Measurements from ENCODE around the gene GRM5.
"Not testable (repeated sequence)": the region's sequence is repeated elsewhere in the genome, so short reads cannot be mapped to it uniquely, and the experiment has no call there.

The GRM5 gene

GRCh38 chr11:89065651-89066201, at the start of gene GRM5:
Gene GRM5, minus strand, starts transcription at chr11:89065982. Its CDS starts 18,110 bp downstream, at chr11:89047872.
- not testable (repeated sequence) for DNase-seq

DNA sequence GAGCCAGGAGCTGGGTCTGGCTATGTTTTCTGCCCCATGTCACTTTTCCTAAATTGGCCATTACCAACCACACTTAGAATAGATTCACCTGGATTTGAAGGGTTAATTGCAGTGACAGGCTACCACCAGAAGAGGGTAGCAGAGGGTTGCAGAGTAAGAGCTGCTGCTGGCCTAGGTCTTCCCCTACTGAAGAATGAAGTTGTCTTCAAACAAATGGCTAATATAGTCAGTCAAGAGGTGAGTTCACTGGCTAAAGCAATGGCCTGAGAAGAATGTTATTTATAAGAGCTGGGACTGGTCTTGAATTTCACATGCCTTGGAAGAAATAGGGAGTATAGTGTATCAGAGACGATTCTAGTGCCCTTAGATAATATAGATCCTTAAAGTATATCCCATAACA, 32.2 kb upstream of the GRM5 start:
- DNase-seq: not testable (repeated sequence)

DNA sequence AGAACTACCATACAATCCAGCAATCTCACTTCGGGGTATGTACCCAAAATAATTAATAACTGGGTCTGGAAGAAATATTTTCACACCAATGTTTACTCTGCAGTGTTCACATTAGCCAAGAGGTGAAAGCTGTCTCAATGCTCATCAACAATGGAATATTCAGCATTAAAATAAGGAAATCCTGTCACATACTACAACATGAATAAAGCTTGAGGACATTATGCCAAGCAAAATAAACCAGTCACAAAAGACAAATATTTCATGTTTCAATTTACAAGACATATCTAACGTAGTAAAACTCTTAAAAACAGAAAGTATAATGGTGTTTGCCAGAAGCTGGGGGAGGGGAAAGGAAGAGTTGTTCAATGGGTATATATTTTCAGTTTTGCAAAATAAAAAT, 28.0 kb upstream of the GRM5 start:
- not testable (repeated sequence) for DNase-seq

- DNase-seq: not testable (repeated sequence)
These were observed 19.2 kb upstream of the GRM5 start for GRCh38 chr11:89084951-89085350.

DNA sequence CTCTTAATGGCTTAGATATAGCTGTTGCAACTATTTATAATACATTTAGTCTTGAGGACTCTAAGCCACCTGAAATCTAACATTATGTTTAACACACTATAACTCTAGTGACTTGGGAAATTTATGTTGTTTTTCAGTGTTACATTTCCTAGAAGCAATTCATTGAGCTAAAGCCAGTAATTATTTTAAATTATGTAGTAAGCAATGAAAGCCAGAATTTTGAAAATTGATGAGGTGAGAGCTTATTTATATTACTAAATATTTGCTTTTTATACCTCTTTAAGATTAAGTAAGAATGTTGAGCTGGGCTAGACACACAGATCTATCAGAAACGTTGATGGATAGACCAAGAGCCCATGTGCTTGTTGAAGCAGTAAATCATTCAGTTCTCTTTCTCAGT, 5.1 kb upstream of the GRM5 start:
- DNase-seq: not testable (repeated sequence)

- no peak for DNase-seq
These were observed 1.5 kb upstream of the GRM5 start for GRCh38 chr11:89067264-89067663.

DNA sequence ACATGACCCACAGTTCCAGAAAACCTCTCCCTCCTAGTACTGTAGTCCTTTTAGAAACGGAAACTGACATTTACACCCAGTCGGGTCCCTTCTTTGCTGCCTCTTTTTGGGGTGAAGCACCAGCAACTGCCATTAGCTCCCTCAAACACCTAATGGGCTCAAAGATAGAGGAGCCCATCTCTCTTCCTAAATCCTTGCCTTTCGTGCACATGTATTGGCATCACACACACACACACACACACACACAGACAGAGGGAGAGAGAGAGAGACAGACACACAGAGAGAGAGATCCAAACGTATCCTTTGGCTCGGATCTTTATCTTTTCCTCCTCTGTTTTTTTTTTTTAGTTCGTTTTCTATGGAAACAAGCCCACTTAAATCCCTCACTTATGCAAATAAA, 716 bp downstream of the GRM5 start:
- no peak for DNase-seq

DNA sequence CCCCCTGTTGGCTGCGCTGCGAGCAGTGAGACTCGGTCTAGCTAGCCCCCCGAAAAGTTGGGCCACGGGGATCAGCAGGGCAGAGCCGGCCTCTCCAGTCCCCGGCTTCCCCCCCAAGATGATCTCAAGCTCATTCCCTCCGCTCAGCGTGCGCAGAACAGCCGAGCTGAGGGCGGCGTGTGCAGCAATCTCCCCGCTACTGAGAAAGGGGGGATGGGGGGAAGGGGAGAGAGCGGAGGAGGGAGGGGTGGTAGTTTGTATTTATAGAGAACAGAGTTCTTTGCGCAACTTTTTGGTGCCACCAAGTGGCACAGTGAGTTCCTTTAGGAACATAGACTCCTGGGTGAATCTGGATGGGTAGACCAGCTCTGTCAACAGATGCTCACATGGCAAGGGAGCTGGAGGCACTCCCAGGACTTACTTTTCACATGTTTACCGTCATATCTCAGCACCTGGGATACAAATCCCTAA, 2.3 kb downstream of the GRM5 start:
- DNase-seq: not testable (repeated sequence)

GRCh38 chr11:89062771-89063298, 2.9 kb downstream of the GRM5 start:
- not testable (repeated sequence) for DNase-seq

- not testable (repeated sequence) for DNase-seq
These were observed 3.9 kb downstream of the GRM5 start for GRCh38 chr11:89061839-89062238.

- DNase-seq: not testable (repeated sequence)
These were observed 8.4 kb downstream of the GRM5 start for GRCh38 chr11:89057406-89057805.

DNA sequence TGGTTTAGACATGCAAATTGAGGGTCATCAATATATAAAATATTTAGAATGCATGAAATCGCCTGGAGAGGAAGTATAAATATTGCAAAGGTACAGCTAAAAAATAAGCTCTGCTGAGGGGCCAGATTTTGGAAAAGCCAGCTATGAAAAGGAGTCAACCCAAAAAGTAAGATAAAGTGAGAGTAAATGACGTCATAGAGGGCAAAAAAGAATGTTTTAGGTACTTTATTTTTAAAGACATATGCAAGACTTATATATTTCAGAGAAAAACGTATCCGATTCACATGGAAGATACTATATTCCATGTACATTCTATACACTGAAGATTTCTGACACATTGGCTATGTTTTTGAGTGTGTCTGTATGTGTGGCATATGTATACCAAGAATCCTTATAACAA, 13.6 kb downstream of the GRM5 start:
- no peak for DNase-seq

DNA sequence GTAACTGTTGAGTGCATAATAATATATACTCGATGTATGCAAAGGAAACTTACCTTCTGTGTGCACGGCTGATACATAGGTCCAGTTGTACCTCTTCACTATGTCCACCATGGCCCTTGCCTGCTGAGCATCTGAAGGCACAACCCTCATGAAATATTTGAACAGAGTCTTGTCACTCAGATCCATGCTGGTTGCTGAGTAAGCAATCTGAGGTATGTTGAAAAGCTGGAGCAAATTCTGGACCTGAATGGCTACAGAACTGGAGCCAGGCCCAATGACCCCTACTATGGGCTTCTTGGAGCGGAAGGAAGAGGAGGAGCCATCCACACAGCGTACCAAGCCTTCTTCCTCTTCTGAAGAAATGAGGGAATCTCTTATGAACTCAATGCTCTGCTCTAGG, 18.6 kb downstream of the GRM5 start:
- DNase-seq: not testable (repeated sequence)

- DNase-seq: not testable (repeated sequence)
These were observed 21.8 kb downstream of the GRM5 start for GRCh38 chr11:89043861-89044588.

- not testable (repeated sequence) for DNase-seq
These were observed 36.1 kb downstream of the GRM5 start for GRCh38 chr11:89029671-89030070.

DNA sequence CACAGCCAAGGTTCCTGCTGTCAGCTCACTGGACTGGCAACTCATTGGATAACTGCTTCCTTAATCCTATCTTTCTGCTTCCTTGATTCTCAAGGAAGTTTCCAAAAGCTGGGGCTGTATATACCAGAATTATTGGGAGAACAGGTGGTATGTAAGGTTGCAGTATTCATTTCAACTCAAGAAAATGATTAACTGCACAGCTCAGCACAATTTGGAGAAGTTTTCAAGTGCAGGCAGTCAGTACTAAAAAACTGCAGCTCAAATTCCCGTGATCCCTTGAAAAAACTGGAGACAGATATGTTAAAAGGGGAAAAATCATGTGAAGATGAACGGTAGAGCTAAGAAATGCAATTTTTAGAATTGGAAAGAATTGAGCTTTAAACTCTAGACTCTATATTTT, 44.4 kb downstream of the GRM5 start:
- DNase-seq: no peak

GRCh38 chr11:89019827-89020547, 45.8 kb downstream of the GRM5 start:
- not testable (repeated sequence) for DNase-seq

- no peak for DNase-seq
These were observed 49.6 kb downstream of the GRM5 start for GRCh38 chr11:89016214-89016613.

GRCh38 chr11:89015614-89016013, 50.2 kb downstream of the GRM5 start:
- no peak for DNase-seq

- DNase-seq: not testable (repeated sequence)
These were observed 64.9 kb downstream of the GRM5 start for GRCh38 chr11:89000852-89001251.

DNA sequence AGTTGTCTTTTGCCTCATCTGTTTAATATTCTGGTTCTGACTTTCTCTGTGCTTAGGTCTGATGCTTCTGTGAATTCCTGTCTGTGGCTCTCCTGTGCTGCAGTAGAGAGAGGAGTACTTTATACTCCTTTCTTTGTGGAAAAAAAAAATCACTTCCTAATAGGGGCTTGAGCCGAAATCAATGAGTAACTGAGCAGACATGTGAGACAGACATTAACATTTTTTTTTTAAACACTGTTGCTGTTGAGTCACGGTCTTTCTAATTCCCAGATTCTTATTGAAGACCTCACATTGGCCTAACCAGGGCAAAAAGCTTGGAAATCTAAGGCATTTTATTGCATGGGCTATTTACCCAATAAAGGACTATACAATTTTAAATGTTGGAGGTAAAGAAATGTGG, 86.1 kb downstream of the GRM5 start:
- DNase-seq: no peak

DNA sequence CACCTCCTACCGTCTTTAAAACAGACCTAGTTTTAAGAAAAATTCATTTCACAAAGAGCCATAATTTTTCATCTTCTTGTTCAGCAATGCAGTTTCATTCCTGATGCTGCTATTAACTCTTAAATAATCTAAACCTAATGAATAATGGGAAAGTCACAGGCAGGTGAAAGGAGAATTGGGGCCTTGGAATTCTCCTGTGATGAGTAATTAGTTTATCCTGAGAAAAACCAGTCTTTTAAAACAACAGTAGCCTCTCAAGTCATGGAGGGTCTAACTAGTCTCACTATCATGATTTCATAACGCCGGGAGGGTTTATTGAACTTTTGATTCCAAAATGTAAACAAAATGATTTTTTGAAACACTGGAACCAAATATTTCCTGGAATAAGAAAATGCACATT, 86.8 kb downstream of the GRM5 start:
- DNase-seq: not testable (repeated sequence)

- not testable (repeated sequence) for DNase-seq
These were observed 90.3 kb downstream of the GRM5 start for GRCh38 chr11:88975441-88975840.

GRCh38 chr11:88972210-88972609, 93.6 kb downstream of the GRM5 start:
- DNase-seq: no peak
